Esophagus (tissue), 2 donors: ENCODE measurements around the gene METTL25. TPM values are rescaled to one million over a fixed set of nuclear protein-coding genes. Genes with fewer than 3 reads are reported as not detected.

Source experiments
- H3K27ac ChIP-seq, 2 donors: one replicate each; pipeline ENCODE4 v1.5.1; 2013; ENCODE audit warnings: low read depth in 2 of 2, mild to moderate bottlenecking in 2 of 2, inconsistent platforms in 1 of 2, low read length in 1 of 2, moderate library complexity in 1 of 2
- H3K27me3 ChIP-seq, 2 donors: one replicate each; pipeline ENCODE4 v1.6.1; 2013; ENCODE audit warnings: low read length in 2 of 2, control low read depth in 1 of 2, mild to moderate bottlenecking in 1 of 2; ENCODE audit not compliant: insufficient read depth in 2 of 2, control insufficient read depth in 1 of 2
- H3K36me3 ChIP-seq, 2 donors: one replicate each; pipeline ENCODE4 v1.6.1; 2013; ENCODE audit warnings: low read length in 1 of 2; ENCODE audit not compliant: control insufficient read depth in 2 of 2, insufficient read depth in 2 of 2
- H3K4me1 ChIP-seq, 2 donors: one replicate each; pipeline ENCODE4 v1.6.1; 2013; ENCODE audit warnings: low read length in 1 of 2; ENCODE audit not compliant: control insufficient read depth in 2 of 2, insufficient read depth in 2 of 2
- H3K4me3 ChIP-seq, 2 donors: one replicate each; pipeline ENCODE4 v1.5.1; 2013; ENCODE audit warnings: low read length in 2 of 2, mild to moderate bottlenecking in 2 of 2, low read depth in 1 of 2, moderate library complexity in 1 of 2
- H3K9me3 ChIP-seq, 2 donors: one replicate each; pipeline ENCODE4 v1.6.1; 2013; ENCODE audit warnings: mild to moderate bottlenecking in 2 of 2, low read depth in 1 of 2, low read length in 1 of 2, moderate library complexity in 1 of 2; ENCODE audit not compliant: control insufficient read depth in 2 of 2, insufficient read depth in 1 of 2
- WGBS, 2 donors: extraction: QIAGEN DNeasy Blood & Tissue Kit; methylation state at CpG; one replicate each; pipeline ENCODE4 v1.1.7; 2013; 5-methylcytosine and 5-hydroxymethylcytosine counted together
- polyA plus RNA-seq, 2 donors: library from polyadenylated mRNA; stranded (reverse); fragments of 200-250 nt; gene quantifications; one replicate each; pipeline ENCODE4 v1.2.3, GENCODE V29; 2013
- donor health status: healthy with polysubstance abuse.
- donor health status: Bipolar disorder and iron deficiency.

METTL25 gene
- polyA plus RNA-seq, 2 donors: 4.6 to 7.1 TPM

- Histone ChIP-seq H3K27me3 (no peaks in the 10 kb centered on the region), H3K9me3 (no peaks in the 10 kb centered on the region), H3K36me3 (peaks cover 0 to 3% of the 10 kb centered on the region in 2 donors), H3K4me1 (no peaks in the 10 kb centered on the region), H3K4me3 (no peak overlapping the region), H3K27ac (no peak overlapping the region)
- 85 to 92% methylated on average over 3 of the region's 3 CpGs for WGBS, 2 donors
Measured at GRCh38 chr12:82415402-82415801, 57.1 kb downstream of the METTL25 start.

GRCh38 chr12:82425241-82425640 is 66.9 kb downstream of the METTL25 start:
- Histone ChIP-seq H3K27me3 (no peaks in the 10 kb centered on the region), H3K36me3 (no peaks in the 10 kb centered on the region), H3K27ac (no peak overlapping the region), H3K4me1 (no peaks in the 10 kb centered on the region), H3K4me3 (no peak overlapping the region), H3K9me3 (no peaks in the 10 kb centered on the region)
- WGBS, 2 donors: 67 to 72% methylated on average over 2 of the region's 2 CpGs

DNA sequence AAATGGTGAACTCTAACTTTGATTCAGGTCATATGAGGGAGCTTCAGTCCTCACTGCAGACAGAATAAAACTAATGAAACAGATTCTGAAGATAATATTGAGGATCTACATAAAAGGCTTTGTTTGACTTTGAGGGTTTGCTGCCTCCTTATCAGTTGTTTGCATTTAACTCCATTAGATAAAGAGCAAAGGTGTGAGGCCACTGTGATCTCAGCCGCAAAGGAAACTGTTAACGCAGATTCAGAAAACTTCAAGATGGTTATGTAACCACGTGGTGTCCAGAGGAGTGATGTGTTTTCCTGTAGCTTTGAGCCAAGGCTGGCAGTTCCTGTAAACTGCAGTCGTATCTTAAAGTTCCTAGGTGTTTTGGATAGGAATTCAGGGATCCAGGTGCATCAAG is 67.8 kb downstream of the METTL25 start:
- 46 to 51% methylated on average over 4 of the region's 4 CpGs for WGBS, 2 donors
- Histone ChIP-seq H3K4me3 (no peak overlapping the region), H3K4me1 (no peaks in the 10 kb centered on the region), H3K9me3 (no peaks in the 10 kb centered on the region), H3K36me3 (no peaks in the 10 kb centered on the region), H3K27me3 (no peaks in the 10 kb centered on the region), H3K27ac (no peak overlapping the region)

- H3K36me3 ChIP-seq: no peaks in the 10 kb centered on the region
- WGBS, 2 donors: 95% methylated on average over 2 of the region's 2 CpGs
- no peaks in the 10 kb centered on the region for H3K27me3 ChIP-seq
- H3K4me3 ChIP-seq: no peak overlapping the region
- H3K9me3 ChIP-seq: no peaks in the 10 kb centered on the region
- H3K27ac ChIP-seq: no peak overlapping the region
- H3K4me1 ChIP-seq: no peaks in the 10 kb centered on the region
Measured at GRCh38 chr12:82426586-82426985, 68.3 kb downstream of the METTL25 start.

DNA sequence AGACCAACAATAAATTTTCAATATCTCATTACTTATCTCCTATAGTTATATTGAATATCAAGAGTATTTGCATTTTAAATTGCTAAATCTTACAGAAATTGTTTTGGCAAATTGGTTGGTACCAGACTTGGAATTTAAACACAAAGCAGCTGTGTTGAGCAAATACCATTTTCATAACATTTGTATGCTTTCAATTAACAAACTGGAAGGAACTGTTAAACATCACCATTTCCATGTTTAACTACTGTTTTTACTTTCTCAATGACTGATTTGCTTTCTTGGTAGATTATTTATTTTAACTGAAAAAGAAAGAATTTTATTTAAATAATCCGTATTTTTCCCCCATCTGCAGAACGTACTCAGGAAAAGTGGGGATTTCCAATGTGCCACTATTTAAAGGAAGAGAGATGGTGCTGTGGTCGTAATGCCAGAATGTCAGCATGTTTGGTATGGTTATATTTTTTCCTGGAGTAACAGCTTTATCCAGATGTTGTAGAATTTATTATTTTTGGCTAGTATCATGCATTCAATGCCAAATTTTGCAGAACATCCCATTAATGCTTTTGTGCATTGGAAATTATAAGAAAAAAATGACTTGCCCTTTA is 72.3 kb downstream of the METTL25 start:
- no peaks in the 10 kb centered on the region for H3K27me3 ChIP-seq

DNA sequence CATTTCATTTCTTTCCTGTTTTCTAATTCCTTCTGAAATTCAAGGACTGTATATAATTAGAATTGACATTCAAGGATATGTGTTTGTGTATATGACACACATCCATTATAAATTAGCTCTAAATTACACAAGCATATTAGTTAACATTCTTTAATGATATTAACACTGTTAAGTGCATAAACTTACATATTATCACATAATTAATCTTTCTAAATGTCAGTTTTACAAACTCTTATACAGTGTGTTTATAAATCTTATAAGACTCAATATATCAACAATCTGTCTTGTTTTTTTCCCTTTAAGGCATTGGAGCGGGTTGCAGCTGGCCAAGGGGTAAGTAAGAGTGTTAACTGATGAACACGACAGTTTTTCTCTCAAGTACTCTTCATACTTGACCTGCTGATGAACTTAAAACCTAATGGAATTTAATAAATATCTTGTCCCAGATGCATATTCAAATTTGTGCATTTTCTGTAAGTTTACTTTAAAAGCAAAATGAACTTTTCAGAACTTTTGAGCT is 76.1 kb downstream of the METTL25 start:
- no peaks in the 10 kb centered on the region for H3K27me3 ChIP-seq
- H3K36me3 ChIP-seq: no peaks in the 10 kb centered on the region
- H3K4me3 ChIP-seq: no peak overlapping the region
- H3K4me1 ChIP-seq: no peaks in the 10 kb centered on the region
- H3K27ac ChIP-seq: no peak overlapping the region
- WGBS, 2 donors: 60 to 68% methylated on average over 2 of the region's 2 CpGs
- H3K9me3 ChIP-seq: no peaks in the 10 kb centered on the region

More for the DNA sequence above, 72.3 kb downstream of the METTL25 start:
- Histone ChIP-seq H3K36me3 (no peaks in the 10 kb centered on the region), H3K27ac (no peak overlapping the region), H3K9me3 (no peaks in the 10 kb centered on the region), H3K4me3 (no peak overlapping the region), H3K4me1 (no peaks in the 10 kb centered on the region)
- WGBS, 2 donors: 68 to 74% methylated on average over 3 of the region's 3 CpGs

- Histone ChIP-seq H3K27ac (no peak overlapping the region), H3K4me3 (no peak overlapping the region), H3K36me3 (no peaks in the 10 kb centered on the region), H3K9me3 (no peaks in the 10 kb centered on the region), H3K27me3 (no peaks in the 10 kb centered on the region), H3K4me1 (no peaks in the 10 kb centered on the region)
- 85 to 88% methylated on average over 1 of the region's 1 CpG for WGBS, 2 donors
Measured at GRCh38 chr12:82436354-82436753, 78.0 kb downstream of the METTL25 start.

DNA sequence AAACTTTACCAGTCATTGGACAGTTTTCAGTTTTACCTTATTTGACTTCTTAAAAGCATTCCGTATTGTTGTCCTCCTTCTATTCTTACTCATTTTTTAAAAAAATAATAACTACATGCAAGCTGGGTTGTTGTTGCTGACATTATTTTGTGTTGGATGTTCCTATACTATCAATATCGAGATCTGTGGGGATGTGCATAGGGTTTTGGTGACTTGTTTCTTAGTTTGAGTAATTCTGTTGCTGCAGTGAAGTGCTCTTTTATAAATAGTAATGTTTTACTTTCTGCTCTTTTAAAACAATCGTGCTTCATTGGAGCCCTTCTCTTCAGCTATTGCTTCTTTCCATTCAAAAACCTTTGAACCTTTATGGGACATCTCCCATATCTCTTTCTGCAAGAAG is 79.4 kb downstream of the METTL25 start:
- Histone ChIP-seq H3K4me1 (no peaks in the 10 kb centered on the region), H3K4me3 (no peak overlapping the region), H3K9me3 (no peaks in the 10 kb centered on the region), H3K27ac (no peak overlapping the region), H3K27me3 (no peaks in the 10 kb centered on the region), H3K36me3 (peaks cover 0 to 2% of the 10 kb centered on the region in 2 donors)
- 81 to 88% methylated on average over 3 of the region's 3 CpGs for WGBS, 2 donors

GRCh38 chr12:82438356-82438755 is 80.0 kb downstream of the METTL25 start:
- Histone ChIP-seq H3K27ac (no peak overlapping the region), H3K4me1 (no peaks in the 10 kb centered on the region), H3K36me3 (peaks cover 0 to 2% of the 10 kb centered on the region in 2 donors), H3K4me3 (no peak overlapping the region), H3K27me3 (no peaks in the 10 kb centered on the region), H3K9me3 (no peaks in the 10 kb centered on the region)
- 45 to 63% methylated on average over 4 of the region's 4 CpGs for WGBS, 2 donors

DNA sequence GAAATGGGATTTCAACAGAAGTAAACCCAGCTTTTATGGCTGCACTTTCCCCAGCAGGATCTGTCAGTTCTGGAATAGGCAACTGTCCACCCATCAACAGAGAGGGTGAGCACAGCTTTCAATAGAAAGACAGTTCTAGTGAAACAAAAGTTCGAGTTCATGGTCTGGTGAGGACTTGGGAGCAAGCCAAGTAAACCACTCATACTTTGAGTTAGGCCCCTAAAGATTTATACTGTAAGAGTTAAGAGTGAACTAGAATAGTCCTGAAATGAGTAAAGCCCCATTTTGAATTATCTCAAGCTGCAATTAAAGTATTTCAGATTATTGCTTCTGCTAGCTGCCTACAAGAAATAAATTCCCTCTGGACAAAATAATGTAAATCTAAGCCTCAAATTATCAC is 82.6 kb downstream of the METTL25 start:
- no peaks in the 10 kb centered on the region for H3K9me3 ChIP-seq
- WGBS, 2 donors: 72 to 74% methylated on average over 1 of the region's 1 CpG
- no peak overlapping the region for H3K27ac ChIP-seq
- no peaks in the 10 kb centered on the region for H3K27me3 ChIP-seq
- H3K4me1 ChIP-seq: no peaks in the 10 kb centered on the region
- H3K36me3 ChIP-seq: peaks cover 0 to 4% of the 10 kb centered on the region in 2 donors
- no peak overlapping the region for H3K4me3 ChIP-seq
